K562 (cell line): ENCODE data around the gene ZBTB43. TPM values are rescaled to one million over a fixed set of nuclear protein-coding genes. Genes with fewer than 3 reads are reported as not detected.

Experiments used
- ATAC-seq: fragments of 200-7000 bp; cut with Tn5 transposase; 3 replicates; pipeline ENCODE4 v1.9.1; 2020; ENCODE audit warnings: moderate library complexity
- BruUV-seq: library from RNA; stranded (reverse); fragments of 400-500 nt; replicated peaks from 2 replicates; lab custom pipeline; 2021; lab: Mats Ljungman, UMichigan
- CTCF ChIA-PET: fragments of 300-600 bp; formaldehyde crosslinking; extraction: SDS; loops from one replicate; lab custom pipeline; 2021; ENCODE audit warnings: low intra/inter-chr PET ratio; lab: Yijun Ruan, JAX
- POLR2A ChIA-PET: fragments of 300-600, 350-650 bp; sonication (Branson Sonifier 250); formaldehyde crosslinking; extraction: SDS; loops from one replicate; lab custom pipeline; 2021; ENCODE audit warnings: antibody characterized with exemption, inconsistent platforms; lab: Yijun Ruan, JAX
- DNase-seq, 4 experiments: peaks; one replicate each; pipeline versions ENCODE4 v3.0.0 to v3.0.0-alpha.2; 2011 to 2018; ENCODE audit warnings: low spot score in 3 of 4, mixed read lengths in 3 of 4; ENCODE audit errors: extremely low read depth in 1 of 4
- FAIRE-seq: peaks from 2 replicates; lab custom pipeline; 2011; peaks lifted over from hg19 to GRCh38; lab: Jason Lieb, UNC
- H2AFZ ChIP-seq: 2 replicates; pipeline ENCODE4 v1.6.0; 2011; ENCODE audit warnings: low read depth, low read length, control low read depth, inconsistent platforms
- H3K27ac ChIP-seq: fragments of 200-600 bp; 3 replicates; pipeline ENCODE4 v1.8.0; 2011; ENCODE audit warnings: low read depth, mild to moderate bottlenecking, control low read depth, inconsistent platforms, low read length, moderate library complexity, mixed read lengths; ENCODE audit errors: extremely low read depth
- H3K27me3 ChIP-seq, 2 experiments: fragments of 300-600 bp in 1 of 2; 2 replicates in 1 of 2; 3 replicates in 1 of 2; pipeline versions ENCODE4 v1.6.0 to v1.8.0; 2011; ENCODE audit warnings: inconsistent platforms in 2 of 2, low read length in 2 of 2, mild to moderate bottlenecking in 1 of 2, mixed read lengths in 1 of 2, moderate library complexity in 1 of 2; ENCODE audit not compliant: control insufficient read depth in 2 of 2, insufficient read depth in 2 of 2
- H3K36me3 ChIP-seq: fragments of 300-600 bp; 3 replicates; pipeline ENCODE4 v1.8.0; 2011; ENCODE audit warnings: mild to moderate bottlenecking, low read length, inconsistent platforms; ENCODE audit not compliant: control insufficient read depth, insufficient read depth
- H3K4me1 ChIP-seq, 2 experiments: fragments of 200-600 bp in 1 of 2; replicated peaks in 1 of 2; 2 replicates in 1 of 2; 3 replicates in 1 of 2; pipeline versions ENCODE4 v1.5.1 to v1.8.0; 2011; ENCODE audit warnings: inconsistent platforms in 2 of 2, low read length in 2 of 2, mild to moderate bottlenecking in 1 of 2, mixed read lengths in 1 of 2, moderate library complexity in 1 of 2; ENCODE audit not compliant: control insufficient read depth in 2 of 2, insufficient read depth in 2 of 2
- H3K4me2 ChIP-seq: 2 replicates; pipeline ENCODE4 v1.6.1; 2011; ENCODE audit warnings: low read length, control low read depth, inconsistent platforms, mixed read lengths; ENCODE audit not compliant: insufficient read depth
- H3K4me3 ChIP-seq: fragments of 200-600 bp; sonication (generic), shearing (Covaris generic); 2 replicates; pipeline ENCODE4 v1.5.1; 2016; ENCODE audit warnings: control low read depth, inconsistent platforms
- H3K79me2 ChIP-seq: fragments of 200-600 bp; 3 replicates; pipeline ENCODE4 v1.8.0; 2011; ENCODE audit warnings: low read length, inconsistent platforms; ENCODE audit not compliant: control insufficient read depth, insufficient read depth
- H3K9ac ChIP-seq, 2 experiments: 2 replicates each; pipeline versions ENCODE4 v1.6.0 to v1.6.1; 2011; ENCODE audit warnings: low read depth in 2 of 2, low read length in 2 of 2, control low read depth in 1 of 2, inconsistent platforms in 1 of 2, mild to moderate bottlenecking in 1 of 2, mixed read lengths in 1 of 2; ENCODE audit not compliant: insufficient read depth in 1 of 2
- H3K9me1 ChIP-seq: one replicate; pipeline ENCODE4 v1.6.0; 2011; ENCODE audit warnings: inconsistent platforms, mild to moderate bottlenecking, low read length, moderate library complexity; ENCODE audit not compliant: control insufficient read depth, insufficient read depth
- H3K9me3 ChIP-seq: replicated peaks from 2 replicates; pipeline ENCODE4 v1.5.1; 2011; ENCODE audit warnings: low read depth, low read length, inconsistent platforms; ENCODE audit not compliant: control insufficient read depth, insufficient read depth
- H4K20me1 ChIP-seq: replicated peaks from 2 replicates; pipeline ENCODE4 v1.6.1; 2011; ENCODE audit warnings: low read length, inconsistent platforms, mixed read lengths; ENCODE audit not compliant: control insufficient read depth, insufficient read depth
- DACH1 ChIP-seq: fragments of 450-650 bp; IDR thresholded peaks from 2 replicates; pipeline ENCODE4 v1.6.1; 2018; ENCODE audit not compliant: partially characterized antibody
- ESRRB ChIP-seq: fragments of 250-450 bp; sonication (Bioruptor Pico); IDR thresholded peaks from 2 replicates; pipeline ENCODE4 v1.5.0; 2020; ENCODE audit warnings: mild to moderate bottlenecking, moderate library complexity, borderline replicate concordance
- FOXP1 ChIP-seq: sonication (generic); formaldehyde crosslinking; IDR thresholded peaks from 2 replicates; pipeline ENCODE4 v1.8.0; 2022; ENCODE audit warnings: mild to moderate bottlenecking, missing genetic modification reagents
- JUND ChIP-seq, 2 experiments: IDR thresholded peaks; 2 replicates in 1 of 2; 3 replicates in 1 of 2; pipeline ENCODE4 v1.6.1; 2011; ENCODE audit warnings: borderline replicate concordance in 2 of 2, low read depth in 2 of 2, low read length in 2 of 2, improper control_type of control experiment in 1 of 2, missing biosample characterization in 1 of 2, missing genetic modification characterization in 1 of 2, missing genetic modification reagents in 1 of 2
- KHSRP ChIP-seq: fragments of 450-650 bp; IDR thresholded peaks from 2 replicates; pipeline ENCODE4 v1.6.1; 2017
- MAFG ChIP-seq: fragments of 450-650 bp; conservative IDR thresholded peaks from 2 replicates; pipeline ENCODE4 v1.6.1; 2016; ENCODE audit warnings: missing genetic modification characterization, missing compliant biosample characterization
- MED1 ChIP-seq: sonication (generic); formaldehyde crosslinking; IDR thresholded peaks from 2 replicates; pipeline ENCODE4 v1.8.1; 2023; ENCODE audit warnings: missing genetic modification reagents, borderline replicate concordance
- MYC ChIP-seq, 2 experiments: fragments of 250-450 bp in 1 of 2; sonication (Bioruptor Pico) in 1 of 2; IDR thresholded peaks; 2 replicates each; pipeline versions ENCODE4 v1.5.1 to v1.6.1; 2012 to 2021; ENCODE audit warnings: low read depth in 2 of 2, borderline replicate concordance in 1 of 2, improper control_type of control experiment in 1 of 2, low read length in 1 of 2, mild to moderate bottlenecking in 1 of 2, moderate library complexity in 1 of 2
- PTRF ChIP-seq: fragments of 450-650 bp; IDR thresholded peaks from 2 replicates; pipeline ENCODE4 v1.6.1; 2016; ENCODE audit warnings: mild to moderate bottlenecking, missing genetic modification characterization, missing compliant biosample characterization
- SMC3 ChIP-seq: conservative IDR thresholded peaks from 2 replicates; pipeline ENCODE4 v1.6.1; 2011; ENCODE audit warnings: low read depth, low read length, improper control_type of control experiment; ENCODE audit not compliant: insufficient read depth
- YBX1 ChIP-seq: fragments of 450-650 bp; IDR thresholded peaks from 2 replicates; pipeline ENCODE4 v1.7.1; 2016; ENCODE audit warnings: mild to moderate bottlenecking
- ZC3H11A ChIP-seq: IDR thresholded peaks from 2 replicates; pipeline ENCODE4 v1.6.1; 2012; ENCODE audit warnings: low read depth, low read length, improper control_type of control experiment
- ZKSCAN1 ChIP-seq: fragments of 150-350 bp; IDR thresholded peaks from 2 replicates; pipeline ENCODE4 v1.6.1; 2016; ENCODE audit warnings: low read depth, low read length
- ZNF253 ChIP-seq: fragments of 250-450 bp; sonication (Bioruptor Pico); conservative IDR thresholded peaks from 2 replicates; pipeline ENCODE4 v1.6.1; 2021; ENCODE audit warnings: mild to moderate bottlenecking
- WGBS: fragments of 100-300 bp; shearing (Covaris generic); methylation state at CpG from one replicate; pipeline ENCODE4 v1.1.6; 2016; ENCODE audit warnings: low coverage, mixed read lengths; ENCODE audit not compliant: insufficient coverage; ENCODE audit errors: missing lambda C conversion rate; 5-methylcytosine and 5-hydroxymethylcytosine counted together
- in situ Hi-C: fragments of 300-500 bp; cut with MboI; formaldehyde crosslinking; loops from 4 replicates; pipeline ENCODE4 v1.15.0; 2018; ENCODE audit warnings: inconsistent platforms, mixed read lengths
- intact Hi-C: fragments of 100-400 bp; cut with micrococcal nuclease; formaldehyde crosslinking; loops from 2 replicates; pipeline ENCODE4 v1.14.2; 2022
- polyA plus RNA-seq, 8 experiments: library from polyadenylated mRNA; depleted of rRNA in 4 of 8; stranded (reverse) in 5 of 8; unstranded in 3 of 8; fragments of >200 nt; fragmentation: Nextera tagmentation in 2 of 8; fragmentation: Illumina TruSeq in 1 of 8; extraction: Ambion mirVana in 2 of 8; extraction: Trizol in 1 of 8; gene quantifications; 2 replicates each; pipeline versions ENCODE4 v1.2.1 to v1.2.3, GENCODE V29; 2011 to 2014; ENCODE audit warnings: inconsistent platforms in 1 of 8, missing spikeins in 1 of 8
- total RNA-seq, 7 experiments: library from RNA; depleted of rRNA in 6 of 7; stranded (reverse); fragments of >200 nt in 6 of 7; fragmentation: Illumina TruSeq in 2 of 7; extraction: Trizol in 2 of 7; gene quantifications; 2 replicates each; pipeline versions ENCODE4 v1.2.1 to v1.2.3, GENCODE V29; 2011 to 2021; ENCODE audit warnings: low replicate concordance in 1 of 7
- TF ChIP-seq, protein P1 (sequence below): fragments of 450-650 bp; IDR thresholded peaks from 2 replicates; pipeline ENCODE4 v1.6.1; 2016; ENCODE audit warnings: mild to moderate bottlenecking
- TF ChIP-seq, protein P2 (sequence below): fragments of 250-450 bp; sonication (Bioruptor Pico); IDR thresholded peaks from 2 replicates; pipeline ENCODE4 v1.4.0; 2020; ENCODE audit warnings: mild to moderate bottlenecking
- TF ChIP-seq, protein P3 (sequence below): fragments of 450-650 bp; IDR thresholded peaks from 2 replicates; pipeline ENCODE4 v1.6.1; 2016; ENCODE audit warnings: borderline replicate concordance

ZBTB43 gene
- total and polyA plus RNA-seq, 9 of the 15 experiments (the other 6 are each of a cell fraction or from before 2014, with no cell fraction given): 3.9 to 17.2 (median 9.1) TPM

DNA sequence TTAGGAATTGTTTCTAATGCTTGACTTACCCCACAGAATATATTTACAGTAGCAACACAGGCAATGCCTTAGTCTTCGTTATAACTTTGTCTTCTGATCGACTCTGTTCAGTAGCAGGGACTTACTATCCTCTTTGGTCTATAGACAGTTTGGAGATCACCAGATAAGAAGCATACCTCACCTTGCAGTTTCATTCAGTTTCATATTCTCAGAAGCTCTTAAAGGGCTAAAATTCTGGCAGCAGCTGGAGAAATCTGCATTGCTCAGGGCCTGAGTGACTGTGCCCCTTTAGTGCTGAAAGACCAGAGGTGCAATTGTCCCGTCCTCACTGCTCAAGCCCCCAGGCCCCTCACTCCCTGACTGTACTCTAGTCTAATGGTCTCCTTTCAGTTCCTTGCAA is 26.0 kb downstream of the ZBTB43 start:
- no peaks in the 10 kb centered on the region; a peak in 1 of 5 replicates for H3K4me1 ChIP-seq
- peaks cover 43% of the 10 kb centered on the region for H3K36me3 ChIP-seq
- DNase-seq: no peak
- no peak overlapping the region for H2AFZ ChIP-seq
- no peak overlapping the region for H3K27ac ChIP-seq
- peaks cover 30% of the 10 kb centered on the region for H3K79me2 ChIP-seq
- H3K4me3 ChIP-seq: no peak overlapping the region
- no peak for ATAC-seq
- ChIA-PET CTCF (no interaction called here), POLR2A (interaction anchor here (0.7 to 1.3 kb wide), 3 partner anchors 19 to 47 kb away, joined by 3 to 4 read pairs (median 4); no protein-coding TSS in a partner anchor)
- H3K4me2 ChIP-seq: no peak overlapping the region
- no peaks in the 10 kb centered on the region for H3K9me3 ChIP-seq
- intact Hi-C loops: no loop called here
- H3K9ac ChIP-seq: no peak overlapping the region
- WGBS: 83% methylated on average over 3 of the region's 3 CpGs
- no peaks in the 10 kb centered on the region for H3K27me3 ChIP-seq
- no peak for FAIRE-seq
- BruUV-seq: no TSS peak
- H3K9me1 ChIP-seq: no peaks in the 10 kb centered on the region
- H4K20me1 ChIP-seq: no peaks in the 10 kb centered on the region
- in situ Hi-C loops: no loop called here
- TF ChIP-seq, protein P1, sequence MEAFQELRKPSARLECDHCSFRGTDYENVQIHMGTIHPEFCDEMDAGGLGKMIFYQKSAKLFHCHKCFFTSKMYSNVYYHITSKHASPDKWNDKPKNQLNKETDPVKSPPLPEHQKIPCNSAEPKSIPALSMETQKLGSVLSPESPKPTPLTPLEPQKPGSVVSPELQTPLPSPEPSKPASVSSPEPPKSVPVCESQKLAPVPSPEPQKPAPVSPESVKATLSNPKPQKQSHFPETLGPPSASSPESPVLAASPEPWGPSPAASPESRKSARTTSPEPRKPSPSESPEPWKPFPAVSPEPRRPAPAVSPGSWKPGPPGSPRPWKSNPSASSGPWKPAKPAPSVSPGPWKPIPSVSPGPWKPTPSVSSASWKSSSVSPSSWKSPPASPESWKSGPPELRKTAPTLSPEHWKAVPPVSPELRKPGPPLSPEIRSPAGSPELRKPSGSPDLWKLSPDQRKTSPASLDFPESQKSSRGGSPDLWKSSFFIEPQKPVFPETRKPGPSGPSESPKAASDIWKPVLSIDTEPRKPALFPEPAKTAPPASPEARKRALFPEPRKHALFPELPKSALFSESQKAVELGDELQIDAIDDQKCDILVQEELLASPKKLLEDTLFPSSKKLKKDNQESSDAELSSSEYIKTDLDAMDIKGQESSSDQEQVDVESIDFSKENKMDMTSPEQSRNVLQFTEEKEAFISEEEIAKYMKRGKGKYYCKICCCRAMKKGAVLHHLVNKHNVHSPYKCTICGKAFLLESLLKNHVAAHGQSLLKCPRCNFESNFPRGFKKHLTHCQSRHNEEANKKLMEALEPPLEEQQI: no peak
- TF ChIP-seq KHSRP (no peak), SMC3 (no peak), PTRF (tag) (no peak), MYC (IDR thresholded peaks at IDR 0.05; ENCODE audit: low read depth, low read length) (no peak), MYC (CRISPR knock-in tag; IDR thresholded peaks at IDR 0.05; ENCODE audit: borderline replicate concordance, low read depth) (no peak), ZNF253 (CRISPR knock-in tag) (no peak), ZKSCAN1 (no peak), MAFG (tag) (no peak), FOXP1 (CRISPR knock-in tag) (no peak), YBX1 (no peak), MED1 (CRISPR knock-in tag) (no peak), JUND (IDR thresholded peaks at IDR 0.05; ENCODE audit: borderline replicate concordance, low read depth, low read length) (no peak), JUND (tag; IDR thresholded peaks at IDR 0.05; ENCODE audit: borderline replicate concordance, low read depth, low read length) (no peak), ESRRB (CRISPR knock-in tag) (no peak), ZC3H11A (no peak), DACH1 (no peak)
- TF ChIP-seq, protein P2, sequence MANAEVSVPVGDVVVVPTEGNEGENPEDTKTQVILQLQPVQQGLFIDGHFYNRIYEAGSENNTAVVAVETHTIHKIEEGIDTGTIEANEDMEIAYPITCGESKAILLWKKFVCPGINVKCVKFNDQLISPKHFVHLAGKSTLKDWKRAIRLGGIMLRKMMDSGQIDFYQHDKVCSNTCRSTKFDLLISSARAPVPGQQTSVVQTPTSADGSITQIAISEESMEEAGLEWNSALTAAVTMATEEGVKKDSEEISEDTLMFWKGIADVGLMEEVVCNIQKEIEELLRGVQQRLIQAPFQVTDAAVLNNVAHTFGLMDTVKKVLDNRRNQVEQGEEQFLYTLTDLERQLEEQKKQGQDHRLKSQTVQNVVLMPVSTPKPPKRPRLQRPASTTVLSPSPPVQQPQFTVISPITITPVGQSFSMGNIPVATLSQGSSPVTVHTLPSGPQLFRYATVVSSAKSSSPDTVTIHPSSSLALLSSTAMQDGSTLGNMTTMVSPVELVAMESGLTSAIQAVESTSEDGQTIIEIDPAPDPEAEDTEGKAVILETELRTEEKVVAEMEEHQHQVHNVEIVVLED: no peak
- TF ChIP-seq, protein P3, sequence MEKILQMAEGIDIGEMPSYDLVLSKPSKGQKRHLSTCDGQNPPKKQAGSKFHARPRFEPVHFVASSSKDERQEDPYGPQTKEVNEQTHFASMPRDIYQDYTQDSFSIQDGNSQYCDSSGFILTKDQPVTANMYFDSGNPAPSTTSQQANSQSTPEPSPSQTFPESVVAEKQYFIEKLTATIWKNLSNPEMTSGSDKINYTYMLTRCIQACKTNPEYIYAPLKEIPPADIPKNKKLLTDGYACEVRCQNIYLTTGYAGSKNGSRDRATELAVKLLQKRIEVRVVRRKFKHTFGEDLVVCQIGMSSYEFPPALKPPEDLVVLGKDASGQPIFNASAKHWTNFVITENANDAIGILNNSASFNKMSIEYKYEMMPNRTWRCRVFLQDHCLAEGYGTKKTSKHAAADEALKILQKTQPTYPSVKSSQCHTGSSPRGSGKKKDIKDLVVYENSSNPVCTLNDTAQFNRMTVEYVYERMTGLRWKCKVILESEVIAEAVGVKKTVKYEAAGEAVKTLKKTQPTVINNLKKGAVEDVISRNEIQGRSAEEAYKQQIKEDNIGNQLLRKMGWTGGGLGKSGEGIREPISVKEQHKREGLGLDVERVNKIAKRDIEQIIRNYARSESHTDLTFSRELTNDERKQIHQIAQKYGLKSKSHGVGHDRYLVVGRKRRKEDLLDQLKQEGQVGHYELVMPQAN: no peak
